ENCODE results near the gene DDX55.

Gene DDX55

GRCh38 chr12:123614110-123614509 is 12.2 kb downstream of the DDX55 start:
- no peak for DNase-seq

DNA sequence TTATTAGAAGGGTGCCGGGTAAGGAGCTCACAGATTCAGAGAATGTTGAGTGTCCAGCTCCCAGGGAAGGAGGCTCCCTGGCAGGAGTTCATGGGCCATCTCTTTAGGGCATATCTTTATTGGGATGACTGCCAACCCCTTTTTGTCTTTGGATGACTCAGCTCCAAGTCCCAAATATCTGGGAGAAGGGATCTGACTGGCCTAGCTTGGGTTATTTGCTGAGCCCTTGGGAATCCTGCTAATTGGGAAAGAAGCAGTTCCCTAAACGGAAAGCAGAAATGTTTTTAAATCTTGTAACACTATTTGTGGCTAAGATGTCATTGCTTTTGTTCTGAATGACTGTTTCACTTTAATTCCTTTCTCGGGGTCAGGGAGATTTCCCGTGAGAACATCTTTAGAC is 12.6 kb downstream of the DDX55 start:
- DNase-seq, result no peak

DNA sequence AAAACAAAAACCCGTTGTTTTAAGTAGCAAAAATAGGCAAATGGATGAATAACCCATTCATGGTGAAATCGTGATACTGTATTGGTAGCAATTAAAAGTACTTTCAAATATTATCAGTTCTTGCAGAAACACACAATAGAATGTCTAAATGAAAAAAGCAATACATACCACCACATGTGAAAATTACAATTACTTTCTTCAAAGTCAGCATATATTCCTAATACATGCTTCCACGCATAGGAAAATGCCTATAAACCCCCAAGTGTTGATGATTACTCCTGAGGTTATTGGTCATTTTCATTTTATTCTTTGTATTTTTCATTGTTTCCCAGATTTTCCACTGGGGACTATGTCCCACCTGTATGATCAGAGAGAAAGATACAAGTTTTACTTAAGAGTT is 15.2 kb downstream of the DDX55 start:
- no peak for DNase-seq

GRCh38 chr12:123617580-123617979 is 15.7 kb downstream of the DDX55 start:
- DNase-seq, result no peak

DNA sequence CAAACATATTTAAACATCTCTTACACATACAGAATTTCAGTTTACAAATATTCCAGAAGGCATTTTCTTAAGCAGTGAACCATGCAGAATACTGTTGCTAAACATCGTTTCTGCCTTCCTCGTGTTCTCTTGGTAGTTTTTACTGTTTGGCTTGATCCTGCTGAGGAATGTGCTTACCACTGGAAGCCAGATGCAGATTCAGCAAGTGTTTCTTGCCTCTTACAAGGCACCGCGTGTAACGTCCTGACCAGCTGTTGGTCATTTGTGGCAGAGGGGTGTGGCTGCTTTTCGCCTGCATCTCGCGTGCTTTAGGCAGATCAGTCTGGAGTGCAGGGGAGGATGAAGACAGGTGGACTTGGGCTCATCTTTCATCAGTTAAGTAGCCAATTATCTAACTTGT is 19.2 kb downstream of the DDX55 start:
- no peak for DNase-seq

DNA sequence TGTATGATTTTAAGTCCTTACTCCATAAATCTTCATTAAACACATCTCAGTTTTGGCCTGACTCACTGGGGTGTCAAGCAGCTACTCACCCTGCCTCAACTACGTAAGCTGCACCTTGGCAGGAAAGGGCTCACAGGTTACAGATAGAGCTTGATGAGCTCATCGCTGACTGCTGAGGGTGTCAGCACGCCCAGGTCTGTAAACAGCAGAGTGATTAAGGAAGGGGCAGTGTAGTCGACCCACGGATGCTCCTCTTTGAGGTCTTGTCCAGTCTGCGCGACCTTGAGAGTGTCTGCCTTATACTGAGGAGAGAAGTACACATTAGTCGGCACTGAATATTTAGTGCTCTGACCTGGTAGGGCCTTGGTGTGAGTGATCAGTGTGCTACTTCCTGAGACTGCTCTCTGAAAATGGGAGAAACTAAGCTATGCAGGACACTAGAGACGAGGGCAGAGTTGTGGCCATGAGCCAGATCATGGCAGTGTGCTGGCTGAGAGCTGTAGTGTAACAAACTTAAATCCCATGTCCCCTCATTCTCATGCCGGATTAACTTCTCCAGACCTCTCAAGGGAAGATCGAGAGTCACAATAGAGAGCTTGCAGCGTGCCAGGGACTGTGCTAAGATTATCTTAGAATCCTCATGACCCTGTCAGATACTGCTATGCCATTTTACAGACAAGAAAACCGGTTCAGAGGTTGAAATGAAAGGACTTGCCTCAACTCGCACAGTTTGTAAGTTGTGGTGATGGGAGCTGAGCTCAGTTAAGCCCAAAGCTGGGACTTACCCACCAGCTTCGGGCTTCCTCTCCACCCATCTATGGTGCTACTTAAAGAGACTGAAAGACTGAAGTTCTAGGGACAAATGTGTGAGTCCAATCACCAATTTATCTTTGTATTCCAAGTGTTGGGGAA is 20.0 kb downstream of the DDX55 start:
- no peak for DNase-seq

DNA sequence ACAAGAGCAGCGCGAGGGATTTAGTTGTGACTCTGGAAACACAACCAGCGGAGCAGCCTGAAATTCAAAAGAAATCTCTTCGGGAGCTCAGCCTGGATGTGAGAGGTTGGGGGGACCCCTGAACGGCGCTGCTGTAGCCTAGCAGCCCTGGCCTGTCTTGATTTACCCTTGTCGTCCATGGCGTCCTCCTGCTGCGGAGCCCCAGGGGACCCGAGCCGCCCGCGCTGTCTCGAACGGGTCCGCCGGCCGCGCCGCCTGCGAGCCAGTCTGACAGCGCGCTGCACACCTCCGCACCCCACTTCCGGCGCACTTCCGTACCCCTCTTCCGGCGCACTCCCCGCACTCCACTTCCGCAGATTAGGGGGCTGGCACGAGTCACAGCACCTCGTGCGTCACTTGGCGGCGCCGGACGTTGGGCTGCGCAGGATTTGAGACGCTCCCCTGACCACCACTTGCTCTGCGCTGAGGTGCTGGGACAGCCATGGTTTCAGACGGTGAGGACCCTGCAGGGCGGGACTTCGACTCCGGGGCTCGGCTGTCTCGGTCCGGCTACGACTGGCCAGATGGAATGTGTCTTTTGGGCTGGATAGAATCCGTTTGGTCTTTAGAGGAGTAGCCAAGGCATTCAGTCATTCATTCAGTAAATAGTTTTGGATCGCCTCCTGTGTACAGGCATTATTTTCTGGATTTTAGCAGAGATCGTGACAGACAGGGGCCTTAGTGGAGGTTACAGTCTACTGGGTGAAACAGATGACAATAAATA is 31.7 kb downstream of the DDX55 start, which contains the start of the genes EIF2B1 and GTF2H3:
Gene EIF2B1 (minus strand): TSS at position 308 of the 763 bp plus-strand sequence. CDS start 129 bp downstream, at position 179.
Gene GTF2H3 (plus strand): TSS at position 451 of the 763 bp plus-strand sequence. CDS start 31 bp downstream, at position 482.
- DNase-seq, result peak; percentile 99

DNA sequence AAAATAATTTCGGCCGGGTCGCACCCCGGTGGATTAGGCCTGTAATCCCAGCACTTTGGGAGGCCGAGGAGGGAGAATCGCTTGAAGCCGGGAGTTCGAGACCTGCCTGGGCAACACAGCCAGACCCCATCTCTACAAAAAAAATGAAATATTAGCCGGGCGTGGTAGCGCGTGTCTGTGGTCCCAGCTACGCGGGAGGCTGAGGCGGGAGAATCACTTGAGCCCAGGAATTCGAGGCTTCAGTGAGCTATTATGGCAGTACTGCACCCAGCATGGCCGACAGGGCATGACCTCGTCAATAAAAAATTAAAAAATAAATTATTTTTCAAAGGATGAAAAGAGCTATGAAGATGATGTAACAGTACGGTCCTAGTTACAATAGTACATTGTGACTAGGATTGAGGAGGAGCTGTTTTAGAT is 32.3 kb downstream of the DDX55 start:
- DNase-seq, result no peak

DNA sequence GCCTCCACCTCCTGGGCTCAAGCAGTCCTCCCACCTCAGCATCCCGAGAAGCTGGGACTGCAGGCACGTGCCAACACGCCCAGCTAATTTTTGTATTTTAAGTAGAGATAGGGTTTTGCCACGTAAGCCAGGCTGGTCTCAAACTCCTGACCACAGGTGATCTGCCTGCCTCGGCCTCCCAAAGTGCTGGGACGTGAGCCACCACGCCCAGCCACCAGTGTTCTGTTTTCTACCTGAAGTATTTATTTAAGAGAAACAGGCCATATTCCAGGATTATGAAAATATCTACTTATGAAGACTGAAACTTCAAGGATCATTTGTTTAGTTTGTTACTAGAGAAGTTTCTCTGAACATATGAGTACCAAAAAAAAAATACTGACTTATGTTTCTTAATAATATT is 42.0 kb downstream of the DDX55 start:
- DNase-seq, result no peak

GRCh38 chr12:123645380-123645779 is 43.5 kb downstream of the DDX55 start:
- no peak for DNase-seq

DNA sequence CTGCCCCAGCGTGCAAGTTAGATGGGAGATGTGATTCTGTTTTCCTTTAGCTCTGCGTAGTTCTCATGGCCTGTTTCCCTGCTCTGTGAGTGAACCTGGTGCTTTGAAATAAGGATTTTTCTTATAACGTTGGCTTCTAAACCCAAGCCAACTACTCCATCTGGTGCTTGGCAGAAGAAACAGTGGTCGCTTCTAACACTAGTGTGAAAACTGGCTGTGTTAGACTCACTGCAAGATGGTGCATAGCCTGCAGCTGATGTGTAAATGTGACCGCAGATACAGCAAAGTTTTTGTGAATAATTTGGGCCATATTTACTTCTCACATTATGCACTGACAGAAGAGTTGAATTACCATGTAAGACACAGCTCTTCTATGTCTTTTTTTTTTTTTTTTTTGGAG is 44.0 kb downstream of the DDX55 start:
- DNase-seq, result no peak

GRCh38 chr12:123648401-123648800 is 46.5 kb downstream of the DDX55 start:
- no peak for DNase-seq

- no peak for DNase-seq
Observed at GRCh38 chr12:123654129-123654701, 52.3 kb downstream of the DDX55 start.

- DNase-seq, result no peak
Observed at GRCh38 chr12:123655420-123655819, 53.5 kb downstream of the DDX55 start.

GRCh38 chr12:123656392-123656791 is 54.5 kb downstream of the DDX55 start:
- DNase-seq, result no peak

GRCh38 chr12:123657211-123657610 is 55.3 kb downstream of the DDX55 start:
- DNase-seq, result no peak

DNA sequence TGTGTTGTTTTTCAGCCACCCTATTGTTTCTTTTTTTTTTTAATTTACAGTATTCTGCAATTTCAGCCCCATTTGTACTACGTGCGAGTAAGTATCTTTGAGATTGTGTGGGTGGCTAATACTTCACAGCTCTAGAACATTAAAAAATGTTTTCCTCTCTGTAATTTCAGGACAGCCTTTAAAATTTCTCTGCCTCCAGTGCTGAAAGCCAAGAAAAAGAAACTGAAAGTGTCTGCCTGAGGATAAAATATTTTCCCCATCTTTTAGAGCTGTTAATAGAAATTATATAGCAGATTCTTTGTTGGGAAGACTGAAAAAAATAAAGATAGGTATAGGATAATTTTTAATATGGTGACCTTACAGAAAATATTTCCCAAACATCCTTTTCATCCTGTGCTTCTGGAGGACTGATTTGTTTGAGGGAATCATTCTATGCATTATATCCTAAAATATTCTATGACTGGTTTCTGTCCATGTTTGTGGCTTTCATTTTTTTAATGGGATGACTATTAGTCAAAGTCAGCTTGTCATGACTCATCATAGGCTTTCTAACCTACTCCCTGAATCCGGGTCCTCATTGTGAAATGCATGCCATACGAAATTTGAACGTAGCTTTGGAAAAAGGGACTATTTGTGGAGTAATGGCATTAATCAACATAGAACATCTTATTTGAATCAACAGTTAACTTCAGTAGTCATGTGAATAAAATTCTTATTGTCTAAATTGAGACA is 58.3 kb downstream of the DDX55 start:
- no peak for DNase-seq

- no peak for DNase-seq
Observed at GRCh38 chr12:123667771-123668170, 65.9 kb downstream of the DDX55 start.
